A549 (cell line): ENCODE data around the gene UBN2. TPM values are rescaled to one million over a fixed set of nuclear protein-coding genes. Genes with fewer than 3 reads are reported as not detected.

Source experiments
- ATAC-seq, 2 experiments: fragments of 200-7000 bp in 1 of 2; fragments of >200 bp in 1 of 2; cut with Nextera tagmentation in 1 of 2; cut with Tn5 transposase in 1 of 2; 3 replicates each; pipeline versions ENCODE4 v1.8.0 to v1.9.1; 2018 to 2020; ENCODE audit warnings: mild to moderate bottlenecking in 1 of 2, moderate library complexity in 1 of 2
- CTCF ChIA-PET: fragments of 300-600 bp; sonication (Branson Sonifier 250); formaldehyde crosslinking; extraction: SDS; loops from one replicate; lab custom pipeline; 2021; ENCODE audit warnings: antibody characterized with exemption, inconsistent platforms; lab: Yijun Ruan, JAX
- POLR2A ChIA-PET: fragments of 350-600 bp; formaldehyde crosslinking; extraction: SDS; loops from one replicate; lab custom pipeline; 2021; ENCODE audit warnings: antibody characterized with exemption, inconsistent platforms; lab: Yijun Ruan, JAX
- DNase-seq, 2 experiments: peaks; one replicate each; pipeline versions ENCODE4 v3.0.0 to v3.0.0-alpha.2; 2011 to 2016; ENCODE audit warnings: low read depth in 1 of 2, low spot score in 1 of 2
- FAIRE-seq: peaks from 2 replicates; lab custom pipeline; 2011; peaks lifted over from hg19 to GRCh38; lab: Jason Lieb, UNC
- H3K27ac ChIP-seq, 2 experiments: fragments of >200 bp; sonication (Bioruptor Twin); formaldehyde crosslinking; 3 replicates each; pipeline ENCODE4 v1.5.1; 2016 to 2017
- H3K4me1 ChIP-seq: fragments of >200 bp; sonication (Bioruptor Twin); formaldehyde crosslinking; 3 replicates; pipeline ENCODE4 v1.6.1; 2016
- H3K4me2 ChIP-seq: fragments of >200 bp; sonication (Bioruptor Twin); formaldehyde crosslinking; 3 replicates; pipeline ENCODE4 v1.6.1; 2016
- H3K4me3 ChIP-seq: fragments of >200 bp; sonication (Bioruptor Twin); formaldehyde crosslinking; 3 replicates; pipeline ENCODE4 v1.5.1; 2016
- H3K9me3 ChIP-seq: fragments of >200 bp; sonication (Bioruptor Twin); formaldehyde crosslinking; 3 replicates; pipeline ENCODE4 v1.6.1; 2016
- CBX2 ChIP-seq: fragments of 200-600 bp; sonication (generic); IDR thresholded peaks from 2 replicates; pipeline ENCODE4 v1.6.1; 2016; ENCODE audit warnings: low read depth, mild to moderate bottlenecking, borderline replicate concordance
- CBX8 ChIP-seq: fragments of 200-600 bp; sonication (generic); IDR thresholded peaks from 2 replicates; pipeline ENCODE4 v1.6.1; 2016
- CEBPB ChIP-seq, 2 experiments: fragments of >200 bp in 1 of 2; sonication (Bioruptor Twin) in 1 of 2; formaldehyde crosslinking in 1 of 2; IDR thresholded peaks; 2 replicates each; pipeline ENCODE4 v1.6.1; 2012 to 2016
- EHF ChIP-seq: fragments of 250-450 bp; sonication (Bioruptor Pico); IDR thresholded peaks from 2 replicates; pipeline ENCODE4 v1.5.0; 2020; ENCODE audit warnings: mild to moderate bottlenecking
- FOSL2 ChIP-seq, 2 experiments: fragments of 450-650 bp in 1 of 2; fragments of >200 bp in 1 of 2; sonication (Bioruptor Twin) in 1 of 2; formaldehyde crosslinking; IDR thresholded peaks; 2 replicates each; pipeline versions ENCODE4 v1.5.0 to v1.6.1; 2016 to 2020; ENCODE audit warnings: mild to moderate bottlenecking in 1 of 2, moderate library complexity in 1 of 2
- FOXS1 ChIP-seq: fragments of 250-450 bp; sonication (Bioruptor Pico); IDR thresholded peaks from 2 replicates; pipeline ENCODE4 v1.5.0; 2020; ENCODE audit warnings: mild to moderate bottlenecking, moderate library complexity
- GATA3 ChIP-seq: IDR thresholded peaks from 2 replicates; pipeline ENCODE4 v1.6.1; 2012; ENCODE audit warnings: borderline replicate concordance
- HEYL ChIP-seq: fragments of 250-450 bp; sonication (Bioruptor Pico); IDR thresholded peaks from 2 replicates; pipeline ENCODE4 v1.8.0; 2021; ENCODE audit warnings: mild to moderate bottlenecking, moderate library complexity
- HOXA7 ChIP-seq: fragments of 250-450 bp; sonication (Bioruptor Pico); IDR thresholded peaks from 2 replicates; pipeline ENCODE4 v1.5.0; 2020; ENCODE audit warnings: mild to moderate bottlenecking, moderate library complexity
- NFE2L2 ChIP-seq: fragments of 150-350 bp; conservative IDR thresholded peaks from 2 replicates; pipeline ENCODE4 v1.6.1; 2014; ENCODE audit warnings: low read length
- REST ChIP-seq: fragments of 200-600 bp; sonication (generic); IDR thresholded peaks from 2 replicates; pipeline ENCODE4 v1.6.1; 2016; ENCODE audit warnings: antibody characterized with exemption, mild to moderate bottlenecking, moderate library complexity
- TP53 ChIP-seq: fragments of 250-450 bp; sonication (Bioruptor Pico); IDR thresholded peaks from 2 replicates; pipeline ENCODE4 v1.5.0; 2021; ENCODE audit warnings: mild to moderate bottlenecking, moderate library complexity
- ZFP36 ChIP-seq: fragments of 450-650 bp; IDR thresholded peaks from 2 replicates; pipeline ENCODE4 v1.6.1; 2014; ENCODE audit warnings: borderline replicate concordance; ENCODE audit not compliant: partially characterized antibody
- ZNF302 ChIP-seq: fragments of 250-450 bp; sonication (Bioruptor Pico); IDR thresholded peaks from 2 replicates; pipeline ENCODE4 v1.9.0; 2021; ENCODE audit warnings: inconsistent platforms, mild to moderate bottlenecking, moderate library complexity
- ZSCAN20 ChIP-seq: fragments of 250-450 bp; sonication (Bioruptor Pico); IDR thresholded peaks from 2 replicates; pipeline ENCODE4 v1.8.0; 2022; ENCODE audit warnings: mild to moderate bottlenecking, moderate library complexity
- WGBS: methylation state at CpG from one replicate; pipeline ENCODE4 v1.1.6; 2017; ENCODE audit errors: missing lambda C conversion rate; 5-methylcytosine and 5-hydroxymethylcytosine counted together
- polyA plus RNA-seq, 4 experiments: library from polyadenylated mRNA; depleted of rRNA in 3 of 4; stranded (reverse); fragments of >200 nt; fragmentation: RNase III in 1 of 4; extraction: RNeasy Plus Mini Kit Qiagen cat#74134 plus additional on column Dnase treatment in 1 of 4; gene quantifications; 2 replicates in 3 of 4; 3 replicates in 1 of 4; pipeline ENCODE4 v1.2.3, GENCODE V29; 2011 to 2017
- TF ChIP-seq, protein P1 (sequence below): fragments of >200 bp; sonication (Bioruptor Twin); formaldehyde crosslinking; IDR thresholded peaks from 2 replicates; pipeline ENCODE4 v1.6.1; 2016
- TF ChIP-seq, protein P2 (sequence below): IDR thresholded peaks from 2 replicates; pipeline ENCODE4 v1.6.1; 2012

The UBN2 gene
- polyA plus RNA-seq, 2 of the 4 experiments (the other 2 are of a cell fraction): 2.1 to 5.7 TPM

DNA sequence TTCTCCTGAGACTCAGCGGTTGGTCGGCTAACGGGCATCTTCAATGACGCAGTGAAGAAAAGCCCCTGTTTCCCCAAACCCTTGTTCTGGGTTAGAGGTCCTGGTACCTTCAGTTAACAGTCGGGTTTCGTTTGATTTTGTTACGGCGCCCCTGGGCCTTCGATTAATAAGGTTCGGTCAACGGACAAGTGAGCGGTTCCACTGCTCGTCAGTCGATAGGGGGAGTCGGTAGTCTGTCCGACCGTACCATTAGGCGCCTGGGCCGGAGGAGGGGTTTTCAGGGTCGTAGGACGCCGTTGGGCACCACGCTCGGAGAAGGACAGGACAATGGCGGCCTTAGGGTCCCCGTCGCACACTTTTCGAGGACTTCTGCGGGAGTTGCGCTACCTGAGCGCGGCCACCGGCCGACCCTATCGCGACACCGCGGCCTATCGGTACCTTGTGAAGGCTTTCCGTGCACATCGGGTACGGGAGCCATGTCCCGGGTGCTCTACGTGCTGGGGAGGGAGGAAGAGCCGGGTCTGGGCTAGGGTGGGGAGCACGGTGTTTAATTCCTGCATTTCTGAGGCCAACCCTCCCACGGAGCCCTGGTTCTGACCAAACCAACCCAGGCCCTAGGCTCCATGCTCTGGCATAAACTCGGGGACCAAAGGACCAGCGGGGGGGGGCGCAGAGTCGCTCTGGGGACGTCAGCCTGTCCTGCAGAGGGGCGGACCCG is 110.2 kb downstream of the UBN2 start, which contains the start of gene FMC1 (continued):
- TF ChIP-seq ZFP36 (no peak), ZNF302 (no peak), CBX8 (no peak), GATA3 (peak; percentile 57)
- TF ChIP-seq, protein P1, sequence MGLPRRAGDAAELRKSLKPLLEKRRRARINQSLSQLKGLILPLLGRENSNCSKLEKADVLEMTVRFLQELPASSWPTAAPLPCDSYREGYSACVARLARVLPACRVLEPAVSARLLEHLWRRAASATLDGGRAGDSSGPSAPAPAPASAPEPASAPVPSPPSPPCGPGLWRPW: no peak

DNA sequence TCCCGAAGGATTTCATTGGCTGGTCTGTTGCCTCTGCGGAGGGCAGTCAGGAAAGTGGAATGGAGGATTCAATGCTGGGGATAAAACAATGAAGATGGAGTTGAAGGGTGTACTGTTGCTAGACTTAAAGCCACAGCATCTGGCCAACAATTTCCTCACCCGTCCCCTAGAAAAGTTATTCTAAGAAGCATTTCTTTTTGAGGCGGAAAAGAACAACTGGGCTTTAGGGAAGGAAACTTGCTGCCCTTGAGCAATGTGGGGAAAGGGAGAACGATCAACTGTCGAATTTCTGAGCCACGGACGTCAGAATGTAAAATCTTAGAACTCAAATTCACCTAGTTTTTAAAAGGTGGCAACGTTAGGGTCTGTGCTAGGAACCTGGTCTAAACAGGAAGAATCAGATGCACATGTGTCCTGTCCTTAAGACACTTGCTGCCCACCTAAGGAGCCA is 110.8 kb downstream of the UBN2 start:
- H3K4me1 ChIP-seq: peaks cover 9% of the 10 kb centered on the region; the same call in 1 of the 3 replicates
- CTCF ChIA-PET: no interaction called here
- peak overlapping the region; percentile 83 for H3K4me3 ChIP-seq
- peak overlapping the region; percentile 94 to 98 for H3K27ac ChIP-seq
- DNase-seq (peak in 1 of 2 experiments; percentile 90), ATAC-seq (no peak), FAIRE-seq (no peak)
- POLR2A ChIA-PET: no interaction called here
- TF ChIP-seq EHF (no peak), CBX8 (no peak), FOXS1 (CRISPR knock-in tag) (no peak), HEYL (CRISPR knock-in tag) (no peak), NFE2L2 (no peak)
- TF ChIP-seq, protein P2, sequence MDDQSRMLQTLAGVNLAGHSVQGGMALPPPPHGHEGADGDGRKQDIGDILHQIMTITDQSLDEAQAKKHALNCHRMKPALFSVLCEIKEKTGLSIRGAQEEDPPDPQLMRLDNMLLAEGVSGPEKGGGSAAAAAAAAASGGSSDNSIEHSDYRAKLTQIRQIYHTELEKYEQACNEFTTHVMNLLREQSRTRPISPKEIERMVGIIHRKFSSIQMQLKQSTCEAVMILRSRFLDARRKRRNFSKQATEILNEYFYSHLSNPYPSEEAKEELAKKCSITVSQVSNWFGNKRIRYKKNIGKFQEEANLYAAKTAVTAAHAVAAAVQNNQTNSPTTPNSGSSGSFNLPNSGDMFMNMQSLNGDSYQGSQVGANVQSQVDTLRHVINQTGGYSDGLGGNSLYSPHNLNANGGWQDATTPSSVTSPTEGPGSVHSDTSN: no peak
- peaks cover 11% of the 10 kb centered on the region for H3K9me3 ChIP-seq
- 2% methylated on average over 9 of the region's 9 CpGs for WGBS
- H3K4me2 ChIP-seq: peak overlapping the region; percentile 88

GRCh38 chr7:139345042-139345441 is 114.0 kb downstream of the UBN2 start:
- ATAC-seq: no peak
- no peak overlapping the region for H3K27ac ChIP-seq
- H3K4me1 ChIP-seq: peaks cover 9% of the 10 kb centered on the region; the same call in 1 of the 3 replicates
- H3K4me3 ChIP-seq: no peak overlapping the region
- CTCF ChIA-PET: no interaction called here
- H3K9me3 ChIP-seq: no peaks in the 10 kb centered on the region
- TF ChIP-seq HOXA7 (CRISPR knock-in tag) (no peak), FOSL2 (IDR thresholded peaks at IDR 0.05) (no peak), FOSL2 (CRISPR knock-in tag; IDR thresholded peaks at IDR 0.05) (no peak), TP53 (CRISPR knock-in tag) (no peak), REST (no peak), CEBPB (IDR thresholded peaks at IDR 0.05) (no peak), ZSCAN20 (CRISPR knock-in tag) (no peak), FOXS1 (CRISPR knock-in tag) (no peak), CBX2 (no peak)
- FAIRE-seq: no peak
- WGBS: 94% methylated on average over 1 of the region's 1 CpG
- POLR2A ChIA-PET: no interaction called here
- H3K4me2 ChIP-seq: no peak overlapping the region
- DNase-seq: no peak
